ENCODE results near the gene CCR5AS.
"Not testable (repeated sequence)": the region's sequence is repeated elsewhere in the genome, so short reads cannot be mapped to it uniquely, and the experiment has no call there.

DNA sequence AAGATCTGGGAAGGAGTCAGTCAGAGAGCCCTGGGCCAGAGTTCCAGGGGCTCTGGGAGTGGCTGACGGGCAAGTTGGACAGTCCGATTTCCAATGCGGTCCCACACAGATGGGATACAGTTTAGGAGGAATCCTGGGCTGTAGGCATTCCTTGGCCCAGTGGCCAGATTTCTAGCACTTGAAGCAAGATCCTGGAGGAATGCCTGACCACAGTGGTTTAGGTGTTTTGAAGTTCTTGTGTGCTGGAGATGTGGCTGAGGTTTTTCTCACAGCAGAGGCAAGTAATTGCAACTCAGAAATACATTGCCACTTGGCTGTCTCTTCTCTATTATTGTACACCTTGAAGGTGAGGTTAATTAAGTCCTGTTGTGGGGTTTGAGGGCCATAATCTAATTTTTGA is 76.2 kb downstream of the CCR5AS start:
- TF ChIP-seq POLR2A (IDR thresholded peaks at IDR 0.05), result not testable (repeated sequence)
- TF ChIP-seq, protein P1, sequence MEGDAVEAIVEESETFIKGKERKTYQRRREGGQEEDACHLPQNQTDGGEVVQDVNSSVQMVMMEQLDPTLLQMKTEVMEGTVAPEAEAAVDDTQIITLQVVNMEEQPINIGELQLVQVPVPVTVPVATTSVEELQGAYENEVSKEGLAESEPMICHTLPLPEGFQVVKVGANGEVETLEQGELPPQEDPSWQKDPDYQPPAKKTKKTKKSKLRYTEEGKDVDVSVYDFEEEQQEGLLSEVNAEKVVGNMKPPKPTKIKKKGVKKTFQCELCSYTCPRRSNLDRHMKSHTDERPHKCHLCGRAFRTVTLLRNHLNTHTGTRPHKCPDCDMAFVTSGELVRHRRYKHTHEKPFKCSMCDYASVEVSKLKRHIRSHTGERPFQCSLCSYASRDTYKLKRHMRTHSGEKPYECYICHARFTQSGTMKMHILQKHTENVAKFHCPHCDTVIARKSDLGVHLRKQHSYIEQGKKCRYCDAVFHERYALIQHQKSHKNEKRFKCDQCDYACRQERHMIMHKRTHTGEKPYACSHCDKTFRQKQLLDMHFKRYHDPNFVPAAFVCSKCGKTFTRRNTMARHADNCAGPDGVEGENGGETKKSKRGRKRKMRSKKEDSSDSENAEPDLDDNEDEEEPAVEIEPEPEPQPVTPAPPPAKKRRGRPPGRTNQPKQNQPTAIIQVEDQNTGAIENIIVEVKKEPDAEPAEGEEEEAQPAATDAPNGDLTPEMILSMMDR (IDR thresholded peaks at IDR 0.05), result not testable (repeated sequence)

All from testis (tissue), 2 donors.